ENCODE results near the gene PRRT1B. TPM values are rescaled to one million over a fixed set of nuclear protein-coding genes. Genes with fewer than 3 reads are reported as not detected.
"Not testable (repeated sequence)": the region's sequence is repeated elsewhere in the genome, so short reads cannot be mapped to it uniquely, and the experiment has no call there.

The PRRT1B gene
- total RNA-seq, 4 donors from 2014 or later, result not detected

DNA sequence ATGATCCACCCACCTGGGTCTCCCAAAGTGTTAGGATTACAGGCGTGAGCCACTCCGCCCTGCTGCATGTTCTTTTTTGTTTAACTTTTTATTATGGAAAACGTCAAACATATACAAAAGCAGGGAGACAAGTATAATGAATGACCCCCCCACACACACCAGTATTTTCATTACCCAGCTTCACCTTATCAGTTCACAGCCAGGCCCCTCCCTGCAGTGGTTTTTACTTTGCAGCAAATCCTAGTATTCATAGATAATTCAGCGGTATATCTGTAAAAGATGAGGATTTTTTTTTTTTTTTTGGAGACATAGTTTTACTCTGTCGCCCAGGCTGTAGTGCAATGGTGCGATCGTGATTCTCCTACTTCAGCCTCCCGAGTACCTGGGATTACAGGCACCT, 40.3 kb upstream of the PRRT1B start:
- Histone ChIP-seq H3K27me3 (no peaks in the 10 kb centered on the region), H3K36me3 (peaks cover 0 to 42% of the 10 kb centered on the region in 2 donors), H3K4me3 (no peak overlapping the region), H3K9me3 (no peaks in the 10 kb centered on the region), H3K4me1 (peaks cover 0 to 42% (median 19%) of the 10 kb centered on the region in 3 donors), H3K27ac (no peak overlapping the region)
- no peak for ATAC-seq
- WGBS, 2 donors (ENCODE audit: low coverage in 1 of 2), result 89 to 93% methylated on average over 5 to 8 of the region's 8 CpGs
- TF ChIP-seq CTCF (IDR thresholded peaks at IDR 0.05) (no peak), EP300 (IDR thresholded peaks at IDR 0.05) (no peak), POLR2A (IDR thresholded peaks at IDR 0.05) (no peak), POLR2AphosphoS5 (IDR thresholded peaks at IDR 0.05) (no peak)

DNA sequence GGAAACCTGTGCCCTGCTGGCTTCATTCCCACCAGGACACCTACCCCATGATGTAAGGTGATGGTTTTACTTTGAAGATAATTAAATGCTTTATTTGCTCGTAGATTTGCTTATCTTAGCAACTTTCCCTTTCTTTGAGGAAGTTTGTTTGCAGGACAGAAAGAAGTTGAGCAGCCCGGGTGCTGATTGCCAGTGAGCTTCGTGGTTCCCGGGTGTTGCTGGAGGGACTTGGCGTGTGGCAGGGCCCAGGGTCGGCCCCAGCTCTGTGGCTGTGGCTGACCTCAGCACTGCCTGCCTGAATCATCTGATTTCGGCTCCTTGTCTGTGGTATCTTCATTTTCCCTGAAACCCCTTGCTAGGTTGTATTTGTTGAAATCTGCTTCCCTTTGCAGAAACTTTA, 33.9 kb upstream of the PRRT1B start:
- TF ChIP-seq CTCF (IDR thresholded peaks at IDR 0.05) (no peak), POLR2AphosphoS5 (IDR thresholded peaks at IDR 0.05) (no peak), EP300 (IDR thresholded peaks at IDR 0.05) (no peak), POLR2A (IDR thresholded peaks at IDR 0.05) (no peak)
- no peak overlapping the region for H3K27ac ChIP-seq
- no peaks in the 10 kb centered on the region for H3K4me1 ChIP-seq
- WGBS, 2 donors (ENCODE audit: low coverage in 1 of 2), result 76 to 97% methylated on average over 6 to 7 of the region's 7 CpGs
- no peaks in the 10 kb centered on the region for H3K9me3 ChIP-seq
- H3K4me3 ChIP-seq, result no peak overlapping the region
- no peaks in the 10 kb centered on the region for H3K27me3 ChIP-seq
- no peak for ATAC-seq
- peaks cover 0 to 96% of the 10 kb centered on the region in 2 donors for H3K36me3 ChIP-seq

- no peak for TF ChIP-seq POLR2AphosphoS5 (IDR thresholded peaks at IDR 0.05)
- no peak for TF ChIP-seq EP300 (IDR thresholded peaks at IDR 0.05)
- TF ChIP-seq POLR2A (IDR thresholded peaks at IDR 0.05), result no peak
- TF ChIP-seq CTCF (IDR thresholded peaks at IDR 0.05), result no peak
- no peak for ATAC-seq
- H3K4me1 ChIP-seq, result no peaks in the 10 kb centered on the region
- peaks cover 0 to 99% of the 10 kb centered on the region in 2 donors for H3K36me3 ChIP-seq
- no peaks in the 10 kb centered on the region for H3K9me3 ChIP-seq
- H3K4me3 ChIP-seq, result no peak overlapping the region
- H3K27ac ChIP-seq, result no peak overlapping the region
- no peaks in the 10 kb centered on the region for H3K27me3 ChIP-seq
- WGBS, 2 donors (ENCODE audit: low coverage in 1 of 2), result no CpG with 5 or more reads among the region's 6 CpGs
Measured at GRCh38 chr9:131511880-131512279, 33.4 kb upstream of the PRRT1B start.

DNA sequence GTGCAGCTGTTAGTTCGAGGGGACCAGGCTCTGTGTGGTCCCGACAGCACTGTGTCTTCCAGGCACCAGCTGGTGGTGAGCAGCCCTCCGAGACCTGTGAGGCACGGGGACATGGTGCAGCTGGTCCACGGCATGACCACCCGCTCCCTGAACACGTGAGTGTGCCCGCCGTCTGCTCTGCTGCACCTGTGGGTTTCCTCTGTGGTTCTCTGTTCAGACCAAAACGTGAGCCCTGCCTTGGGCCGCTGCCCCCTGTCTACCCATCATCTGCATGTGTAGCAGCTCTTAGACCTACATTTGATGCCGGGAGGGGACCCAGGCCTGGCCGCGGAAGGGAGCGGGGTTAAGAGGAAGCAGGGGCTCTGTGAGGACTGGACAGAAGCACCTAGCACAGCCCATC, 32.1 kb upstream of the PRRT1B start:
- H3K9me3 ChIP-seq, result no peaks in the 10 kb centered on the region
- H3K36me3 ChIP-seq, result peaks cover 0 to 99% of the 10 kb centered on the region in 2 donors
- H3K27me3 ChIP-seq, result no peaks in the 10 kb centered on the region
- H3K4me1 ChIP-seq, result peaks cover 0 to 8% (median 0%) of the 10 kb centered on the region in 3 donors
- 80 to 100% methylated on average over 2 to 4 of the region's 15 CpGs for WGBS, 2 donors (ENCODE audit: low coverage in 1 of 2)
- no peak overlapping the region for H3K4me3 ChIP-seq
- H3K27ac ChIP-seq, result no peak overlapping the region
- no peak for TF ChIP-seq CTCF (IDR thresholded peaks at IDR 0.05)
- TF ChIP-seq POLR2A (IDR thresholded peaks at IDR 0.05), result no peak
- TF ChIP-seq EP300 (IDR thresholded peaks at IDR 0.05), result no peak
- TF ChIP-seq POLR2AphosphoS5 (IDR thresholded peaks at IDR 0.05), result no peak
- no peak for ATAC-seq

DNA sequence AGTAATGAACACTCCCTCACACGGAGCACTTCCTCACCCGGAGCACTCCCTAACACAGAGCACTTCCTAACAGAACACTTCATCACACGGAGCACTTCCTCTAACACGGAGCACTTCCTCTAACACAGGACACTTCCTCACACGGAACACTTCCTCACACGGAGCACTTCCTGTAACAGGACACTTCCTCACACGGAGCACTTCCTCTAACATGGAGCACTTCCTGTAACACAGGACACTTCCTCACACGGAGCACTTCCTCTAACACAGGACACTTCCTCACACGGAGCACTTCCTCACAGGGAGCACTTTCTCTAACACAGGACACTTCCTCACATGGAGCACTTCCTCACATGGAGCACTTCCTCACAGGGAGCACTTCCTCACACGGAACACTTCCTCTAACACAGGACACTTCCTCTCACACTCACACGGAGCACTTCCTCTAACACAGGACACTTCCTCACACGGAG, 29.7 kb upstream of the PRRT1B start:
- not testable (repeated sequence) for H3K4me1 ChIP-seq, H3K4me3 ChIP-seq, H3K9me3 ChIP-seq, H3K27ac ChIP-seq, H3K27me3 ChIP-seq, ATAC-seq
- 80% methylated on average over 4 of the region's 12 CpGs; no CpG with 5 or more reads in 1 of the 2 donors for WGBS, 2 donors (ENCODE audit: low coverage in 1 of 2)
- peaks cover 0 to 100% of the 10 kb centered on the region in 2 donors for H3K36me3 ChIP-seq

All from gastroesophageal sphincter (tissue), 4 donors.